IMR-90 (cell line): ENCODE measurements around the gene FBXW11. TPM values are rescaled to one million over a fixed set of nuclear protein-coding genes. Genes with fewer than 3 reads are reported as not detected.
"Not testable (repeated sequence)": the region's sequence is repeated elsewhere in the genome, so short reads cannot be mapped to it uniquely, and the experiment has no call there.

Source experiments
- ATAC-seq: fragments of 200-7000 bp; cut with Tn5 transposase; 2 replicates; pipeline ENCODE4 v1.9.1; 2020; ENCODE audit warnings: low read depth, mild to moderate bottlenecking, moderate library complexity
- BruUV-seq: library from RNA; stranded (reverse); fragments of 400-500 nt; replicated peaks from 2 replicates; lab custom pipeline; 2021; lab: Mats Ljungman, UMichigan
- CTCF ChIA-PET: fragments of 300-600 bp; formaldehyde crosslinking; extraction: SDS; loops from one replicate; lab custom pipeline; 2021; ENCODE audit warnings: antibody characterized with exemption; lab: Yijun Ruan, JAX
- POLR2A ChIA-PET: fragments of 300-600 bp; sonication (Branson Sonifier 250); formaldehyde crosslinking; loops from one replicate; lab custom pipeline; 2022; ENCODE audit warnings: antibody characterized with exemption; ENCODE audit not compliant: unreplicated experiment; lab: Charles Lee
- DNase-seq: peaks from one replicate; pipeline ENCODE4 v3.0.0; 2013
- H2AFZ ChIP-seq: replicated peaks from 2 replicates; pipeline ENCODE3; 2013; ENCODE audit warnings: low read length, mild to moderate bottlenecking; ENCODE audit not compliant: poor library complexity
- H2AK5ac ChIP-seq: 2 replicates; pipeline ENCODE4 v1.6.1; 2013; ENCODE audit warnings: low read depth, low read length, inconsistent platforms
- H2AK9ac ChIP-seq: replicated peaks from 2 replicates; pipeline ENCODE3; 2013; ENCODE audit warnings: mild to moderate bottlenecking, low read depth, low read length, moderate library complexity; ENCODE audit not compliant: poor library complexity
- H2BK120ac ChIP-seq: 2 replicates; pipeline ENCODE4 v1.6.1; 2013; ENCODE audit warnings: low read depth, low read length, inconsistent platforms
- H2BK15ac ChIP-seq: 3 replicates; pipeline ENCODE4 v1.6.1; 2013; ENCODE audit warnings: low read depth, low read length, inconsistent platforms
- H2BK20ac ChIP-seq: 2 replicates; pipeline ENCODE4 v1.6.1; 2013; ENCODE audit warnings: low read depth, mild to moderate bottlenecking, inconsistent platforms, low read length, moderate library complexity
- H2BK5ac ChIP-seq: 2 replicates; pipeline ENCODE4 v1.6.1; 2013; ENCODE audit warnings: mild to moderate bottlenecking, low read depth, low read length, inconsistent platforms; ENCODE audit not compliant: poor library complexity, severe bottlenecking
- H3K14ac ChIP-seq: replicated peaks from 2 replicates; pipeline ENCODE4 v1.6.1; 2013; ENCODE audit warnings: low read depth, low read length, inconsistent platforms
- H3K18ac ChIP-seq: 2 replicates; pipeline ENCODE4 v1.6.1; 2013; ENCODE audit warnings: low read depth, low read length, control low read depth
- H3K23ac ChIP-seq: 2 replicates; pipeline ENCODE4 v1.6.1; 2013; ENCODE audit warnings: low read depth, low read length, inconsistent platforms
- H3K27ac ChIP-seq: 2 replicates; pipeline ENCODE4 v1.5.1; 2013; ENCODE audit warnings: mild to moderate bottlenecking, control low read depth, low read length; ENCODE audit not compliant: insufficient read depth
- H3K27me3 ChIP-seq: 2 replicates; pipeline ENCODE4 v1.6.1; 2013; ENCODE audit warnings: low read length; ENCODE audit not compliant: control insufficient read depth, insufficient read depth
- H3K36me3 ChIP-seq: 2 replicates; pipeline ENCODE4 v1.6.1; 2013; ENCODE audit warnings: low read length, mixed read lengths; ENCODE audit not compliant: control insufficient read depth, insufficient read depth
- H3K4ac ChIP-seq: 2 replicates; pipeline ENCODE4 v1.6.1; 2013; ENCODE audit warnings: low read depth, low read length, inconsistent platforms
- H3K4me1 ChIP-seq: 2 replicates; pipeline ENCODE4 v1.6.1; 2013; ENCODE audit warnings: low read length, mixed read lengths; ENCODE audit not compliant: control insufficient read depth, insufficient read depth
- H3K4me2 ChIP-seq: 2 replicates; pipeline ENCODE4 v1.6.1; 2013; ENCODE audit warnings: low read depth, mild to moderate bottlenecking, control low read depth, low read length, moderate library complexity
- H3K4me3 ChIP-seq: 2 replicates; pipeline ENCODE4 v1.5.1; 2013; ENCODE audit warnings: low read depth, mild to moderate bottlenecking, control low read depth, low read length, moderate library complexity; ENCODE audit not compliant: insufficient read depth
- H3K56ac ChIP-seq: 2 replicates; pipeline ENCODE4 v1.6.1; 2013; ENCODE audit warnings: low read length, inconsistent platforms; ENCODE audit not compliant: insufficient read depth; ENCODE audit errors: extremely low read depth
- H3K79me1 ChIP-seq, 2 experiments: 2 replicates each; pipeline ENCODE4 v1.6.1; 2013; ENCODE audit warnings: low read length in 2 of 2, inconsistent platforms in 1 of 2, low read depth in 1 of 2
- H3K9ac ChIP-seq: 2 replicates; pipeline ENCODE4 v1.6.1; 2013; ENCODE audit warnings: low read depth, low read length, control low read depth
- H3K9me1 ChIP-seq: 2 replicates; pipeline ENCODE4 v1.6.1; 2013; ENCODE audit warnings: low read length, inconsistent platforms; ENCODE audit not compliant: insufficient read depth
- H3K9me3 ChIP-seq: 2 replicates; pipeline ENCODE4 v1.6.1; 2013; ENCODE audit warnings: low read length; ENCODE audit not compliant: control insufficient read depth, insufficient read depth
- H4K20me1 ChIP-seq: 2 replicates; pipeline ENCODE4 v1.6.1; 2013; ENCODE audit warnings: low read length, inconsistent platforms; ENCODE audit not compliant: insufficient read depth
- H4K5ac ChIP-seq: 2 replicates; pipeline ENCODE4 v1.6.1; 2013; ENCODE audit warnings: mild to moderate bottlenecking, low read depth, low read length, control low read depth
- H4K8ac ChIP-seq, 2 experiments: 2 replicates each; pipeline ENCODE4 v1.6.1; 2013; ENCODE audit warnings: low read depth in 2 of 2, low read length in 2 of 2, control low read depth in 1 of 2, inconsistent platforms in 1 of 2
- H4K91ac ChIP-seq: 2 replicates; pipeline ENCODE4 v1.6.1; 2013; ENCODE audit warnings: low read depth, low read length, inconsistent platforms; ENCODE audit not compliant: insufficient read depth
- CEBPB ChIP-seq: IDR thresholded peaks from 2 replicates; pipeline ENCODE4 v1.6.1; 2012; ENCODE audit warnings: low read depth, low read length, improper control_type of control experiment
- WGBS, 2 experiments: methylation state at CpG; one replicate each; pipeline versions ENCODE4 v1.1.5 to v1.1.7; 2013; ENCODE audit warnings: missing lambda C conversion rate in 2 of 2; ENCODE audit not compliant: insufficient read length in 1 of 2; ENCODE audit errors: extremely low coverage in 2 of 2; 5-methylcytosine and 5-hydroxymethylcytosine counted together
- dilution Hi-C: fragments of 300-500 bp; cut with HindIII; formaldehyde crosslinking; loops from one replicate; pipeline ENCODE4 v1.14.3; 2018; ENCODE audit warnings: low sequenced_read_pairs; ENCODE audit not compliant: unreplicated experiment
- in situ Hi-C: fragments of 300-500 bp; cut with MboI; formaldehyde crosslinking; loops from 3 replicates; pipeline ENCODE4 v1.14.3; 2019; ENCODE audit warnings: low sequenced_read_pairs, inconsistent platforms, mixed read lengths
- intact Hi-C: fragments of 100-400 bp; cut with micrococcal nuclease; formaldehyde crosslinking; loops from 2 replicates; pipeline ENCODE4 v1.10.0; 2022
- polyA plus RNA-seq, 3 experiments: library from polyadenylated mRNA; depleted of rRNA; stranded (reverse); fragments of >200 nt; gene quantifications; 2 replicates each; pipeline ENCODE4 v1.2.3, GENCODE V29; 2012; ENCODE audit warnings: low replicate concordance in 1 of 3
- total RNA-seq: library from RNA; depleted of rRNA; stranded (reverse); fragments of >200 nt; gene quantifications from 2 replicates; pipeline ENCODE4 v1.2.3, GENCODE V29; 2012

Gene FBXW11
- total and polyA plus RNA-seq, 2 of the 4 experiments (the other 2 are of a cell fraction): 34.3 to 97.1 TPM

DNA sequence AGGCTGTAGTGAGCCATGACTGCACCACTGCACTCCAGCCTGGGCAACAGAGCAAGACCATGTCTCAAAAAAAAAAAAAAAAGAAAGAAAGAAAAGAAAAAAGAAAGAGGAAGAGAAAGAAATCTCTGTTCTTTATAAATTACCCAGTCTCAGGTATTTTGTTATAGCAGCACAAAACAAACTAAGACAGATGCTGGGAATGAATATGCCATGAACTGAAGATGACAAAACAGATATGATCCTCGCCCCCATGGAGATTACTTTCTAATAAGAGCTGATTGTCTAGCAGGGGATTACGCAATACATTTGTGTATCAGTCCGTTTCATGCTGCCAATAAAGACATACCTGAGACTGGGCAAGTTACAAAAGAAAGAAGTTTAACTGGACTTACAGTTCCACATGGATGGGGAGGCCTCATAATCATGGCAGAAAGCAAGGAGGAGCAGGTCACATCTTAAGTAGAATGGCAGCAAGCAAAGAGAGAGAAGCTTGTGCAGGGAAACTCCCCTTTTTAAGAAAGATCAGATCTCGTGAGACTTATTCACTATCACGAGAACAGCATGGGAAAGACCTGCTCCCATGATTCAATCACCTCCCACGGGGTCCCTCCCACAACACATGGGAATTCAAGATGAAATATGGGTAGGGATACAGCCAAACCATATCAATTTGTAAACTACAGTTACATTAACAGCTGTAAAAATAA lies 29.0 kb downstream of the FBXW11 start:
- H3K27me3 ChIP-seq, H3K36me3 ChIP-seq, H2BK15ac ChIP-seq, CTCF ChIA-PET, dilution Hi-C loops, H3K18ac ChIP-seq, H3K4ac ChIP-seq, in situ Hi-C loops, H2BK20ac ChIP-seq, DNase-seq, H4K91ac ChIP-seq, H3K27ac ChIP-seq, H3K56ac ChIP-seq, H4K8ac ChIP-seq, BruUV-seq, H3K4me3 ChIP-seq, POLR2A ChIA-PET, H3K9me1 ChIP-seq, H3K4me1 ChIP-seq, H3K14ac ChIP-seq, H2AK9ac ChIP-seq, intact Hi-C loops, H2BK120ac ChIP-seq, H4K5ac ChIP-seq, H2AFZ ChIP-seq, H3K9ac ChIP-seq, H2AK5ac ChIP-seq, ATAC-seq, H3K4me2 ChIP-seq, H3K23ac ChIP-seq, H2BK5ac ChIP-seq, H3K9me3 ChIP-seq: not testable (repeated sequence)
- peak; percentile 95 for TF ChIP-seq CEBPB
- peaks cover 31 to 70% of the 10 kb centered on the region in 2 experiments for H3K79me1 ChIP-seq
- H4K20me1 ChIP-seq: peaks cover 66% of the 10 kb centered on the region
- WGBS, 2 experiments: 93% methylated on average over 2 of the region's 6 CpGs; no CpG with 5 or more reads in 1 of the 2 experiments
